Lower lobe of right lung (tissue), 2 donors: ENCODE measurements around the gene TRPV4. TPM values are rescaled to one million over a fixed set of nuclear protein-coding genes. Genes with fewer than 3 reads are reported as not detected.

Experiments
- ATAC-seq, 2 donors: fragments of 200-7000 bp; cut with Tn5 transposase; one replicate each; pipeline ENCODE4 v1.9.1; 2020 to 2022; ENCODE audit warnings: mild to moderate bottlenecking in 2 of 2, moderate library complexity in 2 of 2
- DNase-seq: peaks from one replicate; pipeline ENCODE4 v3.0.0-alpha.2; 2020
- H3K27ac ChIP-seq: fragments of 200-600 bp; one replicate; pipeline ENCODE4 v1.8.0; 2022
- H3K27me3 ChIP-seq: fragments of 200-600 bp; one replicate; pipeline ENCODE4 v1.8.0; 2022; ENCODE audit warnings: low read depth
- H3K36me3 ChIP-seq: fragments of 200-600 bp; one replicate; pipeline ENCODE4 v1.8.0; 2022; ENCODE audit warnings: mild to moderate bottlenecking
- H3K4me1 ChIP-seq: fragments of 200-600 bp; one replicate; pipeline ENCODE4 v1.8.0; 2022
- H3K4me3 ChIP-seq: fragments of 200-600 bp; one replicate; pipeline ENCODE4 v1.8.0; 2022; ENCODE audit warnings: mild to moderate bottlenecking
- H3K9me3 ChIP-seq: fragments of 200-600 bp; one replicate; pipeline ENCODE4 v1.8.0; 2022
- intact Hi-C: fragments of 100-400 bp; cut with DNase I; formaldehyde crosslinking; loops from one replicate; pipeline ENCODE4 v1.11.0; 2022
- total RNA-seq: library from RNA; stranded (reverse); fragmentation: NEBNext Ultra II Directional; extraction: Animal tissue kit (Norgen Biotek cat#: 25700); gene quantifications from one replicate; pipeline ENCODE4 v1.2.1, GENCODE V29; 2021
- TF ChIP-seq, protein P1 (sequence below): fragments of 200-600 bp; IDR thresholded peaks from one replicate; pipeline ENCODE4 v1.8.0; 2022; ENCODE audit warnings: antibody characterized with exemption, mild to moderate bottlenecking
- donor health status: DM: no; HTN: yes; CAD: no; lungs with severe emphysema.

Gene TRPV4
- total RNA-seq, 1 donor from 2014 or later: 7.7 TPM

DNA sequence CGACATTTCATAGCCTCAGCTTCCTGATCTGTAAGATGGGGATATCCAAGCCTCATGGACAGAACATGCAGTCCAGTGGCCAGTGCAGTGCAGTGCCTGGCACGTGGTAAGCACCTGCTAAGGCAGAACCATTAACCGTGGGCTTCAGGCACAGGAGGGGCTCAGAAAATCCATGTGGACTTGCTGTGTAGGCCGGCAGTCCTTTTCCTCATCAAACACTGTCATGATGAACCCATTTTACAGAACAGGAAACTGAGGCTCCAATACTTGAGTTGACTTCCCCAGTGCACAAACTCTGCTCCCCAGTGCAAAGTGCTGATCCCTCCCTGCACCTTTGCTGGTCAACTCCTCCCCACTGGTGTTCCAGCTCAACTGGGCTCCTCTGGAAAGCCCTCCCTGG is 18.0 kb downstream of the TRPV4 start:
- intact Hi-C loops: no loop called here
- H3K9me3 ChIP-seq: no peaks in the 10 kb centered on the region
- H3K27me3 ChIP-seq: peaks cover 6% of the 10 kb centered on the region
- no peak for ATAC-seq
- no peak for DNase-seq
- TF ChIP-seq, protein P1, sequence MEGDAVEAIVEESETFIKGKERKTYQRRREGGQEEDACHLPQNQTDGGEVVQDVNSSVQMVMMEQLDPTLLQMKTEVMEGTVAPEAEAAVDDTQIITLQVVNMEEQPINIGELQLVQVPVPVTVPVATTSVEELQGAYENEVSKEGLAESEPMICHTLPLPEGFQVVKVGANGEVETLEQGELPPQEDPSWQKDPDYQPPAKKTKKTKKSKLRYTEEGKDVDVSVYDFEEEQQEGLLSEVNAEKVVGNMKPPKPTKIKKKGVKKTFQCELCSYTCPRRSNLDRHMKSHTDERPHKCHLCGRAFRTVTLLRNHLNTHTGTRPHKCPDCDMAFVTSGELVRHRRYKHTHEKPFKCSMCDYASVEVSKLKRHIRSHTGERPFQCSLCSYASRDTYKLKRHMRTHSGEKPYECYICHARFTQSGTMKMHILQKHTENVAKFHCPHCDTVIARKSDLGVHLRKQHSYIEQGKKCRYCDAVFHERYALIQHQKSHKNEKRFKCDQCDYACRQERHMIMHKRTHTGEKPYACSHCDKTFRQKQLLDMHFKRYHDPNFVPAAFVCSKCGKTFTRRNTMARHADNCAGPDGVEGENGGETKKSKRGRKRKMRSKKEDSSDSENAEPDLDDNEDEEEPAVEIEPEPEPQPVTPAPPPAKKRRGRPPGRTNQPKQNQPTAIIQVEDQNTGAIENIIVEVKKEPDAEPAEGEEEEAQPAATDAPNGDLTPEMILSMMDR: no peak
- no peaks in the 10 kb centered on the region for H3K36me3 ChIP-seq
- no peaks in the 10 kb centered on the region for H3K4me1 ChIP-seq
- H3K27ac ChIP-seq: no peak overlapping the region
- H3K4me3 ChIP-seq: no peak overlapping the region

DNA sequence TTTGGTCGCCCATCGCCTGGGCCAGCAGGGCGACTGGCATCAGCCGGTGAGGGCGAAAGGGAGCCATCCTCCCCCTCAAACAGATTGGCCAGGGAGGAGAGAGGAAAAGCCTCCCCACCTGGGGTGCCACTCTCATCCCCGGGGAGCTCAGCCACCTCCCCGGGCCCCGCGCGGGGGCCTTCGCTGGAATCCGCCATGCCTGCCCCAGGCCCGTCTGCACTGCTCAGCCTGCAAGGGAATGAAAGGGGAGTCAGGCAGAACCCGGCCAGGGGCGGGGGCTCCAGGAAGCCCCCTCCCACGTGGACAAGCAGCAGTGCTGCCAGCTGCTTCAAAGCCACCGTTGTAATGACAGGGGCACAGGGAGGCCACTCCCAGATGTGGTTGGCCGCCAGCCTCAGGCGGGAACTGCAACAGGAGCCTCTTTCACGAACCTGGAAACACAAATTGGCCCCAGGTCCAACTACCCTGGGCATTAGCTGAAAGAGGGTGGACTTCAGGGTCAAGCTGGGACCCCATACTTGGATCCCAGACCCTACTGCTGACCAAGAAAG is 18.5 kb downstream of the TRPV4 start:
- TF ChIP-seq, protein P1: no peak
- H3K4me1 ChIP-seq: no peaks in the 10 kb centered on the region
- no peak overlapping the region for H3K4me3 ChIP-seq
- intact Hi-C loops: no loop called here
- DNase-seq (no peak), ATAC-seq (no peak)
- no peaks in the 10 kb centered on the region for H3K9me3 ChIP-seq
- H3K27ac ChIP-seq: no peak overlapping the region
- H3K27me3 ChIP-seq: peaks cover 6% of the 10 kb centered on the region
- H3K36me3 ChIP-seq: no peaks in the 10 kb centered on the region

DNA sequence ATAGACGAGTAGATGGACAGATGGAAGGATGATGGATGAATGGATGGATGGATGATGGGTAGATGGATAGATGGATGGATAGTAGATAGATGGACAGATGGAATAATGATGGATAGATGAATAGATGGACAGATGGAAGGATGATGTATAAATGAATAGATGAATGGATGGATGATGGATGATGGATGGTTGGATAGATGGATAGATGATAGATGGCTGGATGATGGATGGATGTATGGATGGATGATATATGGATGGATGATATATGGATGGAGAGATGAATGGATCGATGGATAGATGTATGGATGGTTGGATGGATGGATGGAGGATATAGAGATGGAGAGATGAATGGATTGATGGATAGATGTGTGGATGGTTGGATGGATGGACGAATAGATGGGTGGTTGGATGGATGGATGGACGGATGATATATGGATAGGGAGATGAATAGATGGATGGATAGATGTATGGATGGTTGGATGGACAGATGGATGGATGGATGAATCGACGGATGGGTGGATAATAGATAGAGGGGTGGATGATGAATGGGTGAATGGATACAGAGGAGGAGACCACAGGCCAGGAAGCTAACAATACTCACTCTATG is 19.3 kb downstream of the TRPV4 start:
- no peaks in the 10 kb centered on the region for H3K9me3 ChIP-seq
- H3K27me3 ChIP-seq: peaks cover 6% of the 10 kb centered on the region
- DNase-seq: no peak
- ATAC-seq: no peak
- no peak overlapping the region for H3K27ac ChIP-seq
- H3K36me3 ChIP-seq: no peaks in the 10 kb centered on the region
- H3K4me3 ChIP-seq: no peak overlapping the region
- no peaks in the 10 kb centered on the region for H3K4me1 ChIP-seq
- TF ChIP-seq, protein P1: no peak
- intact Hi-C loops: no loop called here

DNA sequence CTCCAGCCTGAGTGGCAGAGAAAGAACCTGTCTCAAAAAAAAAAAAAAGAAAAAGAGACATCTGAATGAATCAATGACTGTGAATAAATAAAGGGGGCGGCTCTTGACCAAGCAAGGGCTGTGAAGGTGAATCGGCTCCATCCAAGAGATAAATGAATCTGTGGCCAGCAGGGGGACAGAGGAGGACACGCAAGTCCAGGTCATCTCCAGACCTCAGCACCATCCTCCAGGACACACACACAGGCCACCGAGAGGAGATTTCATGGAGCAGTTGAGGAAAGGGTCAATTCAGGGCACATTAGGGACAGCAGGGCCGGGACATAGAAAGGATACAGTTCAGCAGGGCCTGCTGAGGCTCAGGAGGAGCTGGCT is 21.6 kb downstream of the TRPV4 start:
- TF ChIP-seq, protein P1: no peak
- no peak overlapping the region for H3K4me3 ChIP-seq
- ATAC-seq: no peak
- H3K4me1 ChIP-seq: no peaks in the 10 kb centered on the region
- intact Hi-C loops: no loop called here
- H3K27me3 ChIP-seq: peaks cover 3% of the 10 kb centered on the region
- DNase-seq: no peak
- H3K27ac ChIP-seq: no peak overlapping the region
- no peaks in the 10 kb centered on the region for H3K9me3 ChIP-seq
- H3K36me3 ChIP-seq: no peaks in the 10 kb centered on the region

DNA sequence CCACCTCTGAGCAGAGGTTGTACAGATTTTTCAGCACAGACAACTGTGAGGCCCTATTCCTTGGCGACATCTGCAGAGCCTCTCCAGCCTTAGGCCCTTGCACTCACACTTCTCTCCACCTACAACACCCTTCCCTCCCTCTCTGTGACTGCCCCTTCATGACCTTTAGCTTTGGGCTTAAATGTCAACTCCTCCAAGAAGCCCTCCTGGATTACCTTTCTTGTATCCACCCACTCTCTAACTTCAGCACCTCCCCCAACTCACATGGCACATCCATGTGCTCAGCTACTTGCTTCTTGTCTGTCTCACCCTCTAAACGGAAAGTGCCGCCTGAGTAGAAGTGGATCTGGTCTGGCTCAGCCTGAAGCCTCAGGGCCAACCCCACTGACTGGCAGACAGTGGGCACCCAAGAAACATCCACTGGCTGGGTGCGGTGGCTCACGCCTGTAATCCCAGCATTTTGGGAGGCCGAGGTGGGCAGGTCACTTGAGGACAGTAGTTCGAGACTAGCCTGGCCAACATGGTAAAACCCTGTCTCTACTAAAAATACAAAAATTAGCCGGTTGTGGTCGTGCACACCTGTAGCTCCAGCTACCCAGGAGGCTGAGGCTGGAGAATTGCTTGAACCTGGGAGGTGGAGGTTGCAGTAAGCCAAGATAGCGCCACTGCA is 22.1 kb downstream of the TRPV4 start:
- Histone ChIP-seq H3K36me3 (no peaks in the 10 kb centered on the region), H3K4me1 (no peaks in the 10 kb centered on the region), H3K27me3 (peaks cover 3% of the 10 kb centered on the region), H3K27ac (no peak overlapping the region), H3K4me3 (no peak overlapping the region), H3K9me3 (no peaks in the 10 kb centered on the region)
- no peak for DNase-seq
- TF ChIP-seq, protein P1: no peak
- no peak for ATAC-seq
- intact Hi-C loops: no loop called here
